HepG2 (cell line): ENCODE data around the gene CHDH. TPM values are rescaled to one million over a fixed set of nuclear protein-coding genes. Genes with fewer than 3 reads are reported as not detected.

ENCODE experiments used
- ATF7 ChIP-seq, 2 experiments: fragments of 450-650 bp in 1 of 2; sonication (generic) in 1 of 2; formaldehyde crosslinking in 1 of 2; IDR thresholded peaks; 2 replicates each; pipeline versions ENCODE4 v1.4.0 to v1.6.1; 2016 to 2020; ENCODE audit warnings: antibody characterized with exemption in 1 of 2, mild to moderate bottlenecking in 1 of 2, missing genetic modification reagents in 1 of 2
- CBX5 ChIP-seq: sonication (generic); formaldehyde crosslinking; IDR thresholded peaks from 2 replicates; pipeline ENCODE4 v1.4.0; 2020; ENCODE audit warnings: missing genetic modification reagents, borderline replicate concordance
- HIVEP1 ChIP-seq: sonication (generic); formaldehyde crosslinking; IDR thresholded peaks from 2 replicates; pipeline ENCODE4 v1.4.0; 2020; ENCODE audit warnings: mild to moderate bottlenecking, missing genetic modification reagents
- KDM6A ChIP-seq: IDR thresholded peaks from 2 replicates; pipeline ENCODE4 v1.6.1; 2016; ENCODE audit warnings: low read depth
- RAD51 ChIP-seq: fragments of 450-650 bp; IDR thresholded peaks from 2 replicates; pipeline ENCODE4 v1.6.1; 2016; ENCODE audit warnings: borderline replicate concordance
- TBX3 ChIP-seq: fragments of 450-650 bp; IDR thresholded peaks from 2 replicates; pipeline ENCODE4 v1.6.1; 2017; ENCODE audit warnings: antibody characterized with exemption, mild to moderate bottlenecking, inconsistent platforms, borderline replicate concordance
- ZFP90 ChIP-seq: sonication (generic); formaldehyde crosslinking; IDR thresholded peaks from 2 replicates; pipeline ENCODE4 v1.8.0; 2022; ENCODE audit warnings: missing genetic modification reagents, mild to moderate bottlenecking, inconsistent platforms, borderline replicate concordance
- ZNF598 ChIP-seq: sonication (generic); formaldehyde crosslinking; IDR thresholded peaks from 2 replicates; pipeline ENCODE4 v1.5.1; 2020; ENCODE audit warnings: mild to moderate bottlenecking, missing genetic modification reagents, borderline replicate concordance
- ZSCAN29 ChIP-seq: sonication (generic); formaldehyde crosslinking; conservative IDR thresholded peaks from 2 replicates; pipeline ENCODE4 v1.4.0; 2020; ENCODE audit warnings: mild to moderate bottlenecking, missing genetic modification reagents
- polyA plus RNA-seq, 8 experiments: library from polyadenylated mRNA; depleted of rRNA in 3 of 8; stranded (reverse) in 7 of 8; unstranded in 1 of 8; fragments of >200 nt; fragmentation: Illumina TruSeq in 4 of 8; extraction: Trizol in 4 of 8; gene quantifications; 2 replicates each; pipeline versions ENCODE4 v1.2.1 to v1.2.3, GENCODE V29; 2011 to 2016; ENCODE audit warnings: low read depth in 4 of 8, missing spikeins in 1 of 8, mixed read lengths in 1 of 8; ENCODE audit not compliant: insufficient read depth in 1 of 8
- total RNA-seq, 5 experiments: library from RNA; depleted of rRNA; stranded (reverse); fragments of >200 nt; fragmentation: Illumina TruSeq; extraction: Trizol; gene quantifications; 2 replicates each; pipeline ENCODE4 v1.2.3, GENCODE V29; 2016; ENCODE audit warnings: low read depth in 1 of 5
- TF ChIP-seq, protein P1 (sequence below): sonication (generic); formaldehyde crosslinking; IDR thresholded peaks from 2 replicates; pipeline ENCODE4 v1.4.0; 2020; ENCODE audit warnings: missing genetic modification reagents
- TF ChIP-seq, protein P2 (sequence below): fragments of 450-650 bp; IDR thresholded peaks from 2 replicates; pipeline ENCODE4 v1.6.1; 2016
- TF ChIP-seq, protein P3 (sequence below): sonication (generic); formaldehyde crosslinking; IDR thresholded peaks from 2 replicates; pipeline ENCODE4 v1.8.0; 2022; ENCODE audit warnings: mild to moderate bottlenecking, missing genetic modification reagents
- TF ChIP-seq, protein P4 (sequence below): sonication (generic); formaldehyde crosslinking; IDR thresholded peaks from 2 replicates; pipeline ENCODE4 v1.4.0; 2020; ENCODE audit warnings: missing genetic modification reagents

CHDH gene
- total and polyA plus RNA-seq, 2 of the 13 experiments (the other 11 are each of a cell fraction or from before 2014, with no cell fraction given) = 28.1 to 48.9 TPM

DNA sequence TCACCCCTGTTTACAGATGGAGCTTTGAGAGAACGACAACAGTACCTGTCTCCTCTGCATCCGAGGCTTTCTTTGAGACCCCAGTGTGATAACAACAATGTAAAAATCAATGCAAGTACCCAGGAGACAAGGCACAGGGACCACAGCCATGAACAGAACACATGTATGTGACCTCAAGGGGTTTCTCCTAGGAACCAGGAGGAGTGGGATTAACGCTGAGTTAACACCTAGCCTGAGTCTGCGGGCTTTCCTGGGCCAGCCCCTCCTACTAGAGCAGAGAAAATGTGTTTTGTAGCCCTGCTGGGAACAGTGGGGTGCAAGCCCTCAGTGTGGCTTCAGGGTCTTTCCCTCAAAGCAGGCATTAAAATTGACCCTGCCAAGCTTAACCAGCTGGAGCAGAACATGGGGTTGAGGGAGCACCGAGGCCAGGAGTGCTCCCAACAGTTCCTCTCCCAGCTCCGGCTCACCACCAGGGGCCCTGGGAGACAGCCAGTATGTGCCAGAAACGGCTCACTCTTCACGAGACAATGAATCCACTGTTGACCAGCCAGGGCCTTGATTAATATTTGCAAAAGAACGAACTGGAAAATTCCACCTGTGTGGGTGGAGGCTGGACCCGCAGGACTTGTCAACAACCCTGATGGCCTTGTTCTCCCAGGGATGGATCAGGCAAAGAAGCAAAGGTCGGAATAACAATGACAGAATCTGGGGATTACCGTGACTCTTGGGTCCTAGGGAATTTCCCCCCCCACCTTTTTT, 3.6 kb downstream of the CHDH start (continued):
- TF ChIP-seq, protein P1, sequence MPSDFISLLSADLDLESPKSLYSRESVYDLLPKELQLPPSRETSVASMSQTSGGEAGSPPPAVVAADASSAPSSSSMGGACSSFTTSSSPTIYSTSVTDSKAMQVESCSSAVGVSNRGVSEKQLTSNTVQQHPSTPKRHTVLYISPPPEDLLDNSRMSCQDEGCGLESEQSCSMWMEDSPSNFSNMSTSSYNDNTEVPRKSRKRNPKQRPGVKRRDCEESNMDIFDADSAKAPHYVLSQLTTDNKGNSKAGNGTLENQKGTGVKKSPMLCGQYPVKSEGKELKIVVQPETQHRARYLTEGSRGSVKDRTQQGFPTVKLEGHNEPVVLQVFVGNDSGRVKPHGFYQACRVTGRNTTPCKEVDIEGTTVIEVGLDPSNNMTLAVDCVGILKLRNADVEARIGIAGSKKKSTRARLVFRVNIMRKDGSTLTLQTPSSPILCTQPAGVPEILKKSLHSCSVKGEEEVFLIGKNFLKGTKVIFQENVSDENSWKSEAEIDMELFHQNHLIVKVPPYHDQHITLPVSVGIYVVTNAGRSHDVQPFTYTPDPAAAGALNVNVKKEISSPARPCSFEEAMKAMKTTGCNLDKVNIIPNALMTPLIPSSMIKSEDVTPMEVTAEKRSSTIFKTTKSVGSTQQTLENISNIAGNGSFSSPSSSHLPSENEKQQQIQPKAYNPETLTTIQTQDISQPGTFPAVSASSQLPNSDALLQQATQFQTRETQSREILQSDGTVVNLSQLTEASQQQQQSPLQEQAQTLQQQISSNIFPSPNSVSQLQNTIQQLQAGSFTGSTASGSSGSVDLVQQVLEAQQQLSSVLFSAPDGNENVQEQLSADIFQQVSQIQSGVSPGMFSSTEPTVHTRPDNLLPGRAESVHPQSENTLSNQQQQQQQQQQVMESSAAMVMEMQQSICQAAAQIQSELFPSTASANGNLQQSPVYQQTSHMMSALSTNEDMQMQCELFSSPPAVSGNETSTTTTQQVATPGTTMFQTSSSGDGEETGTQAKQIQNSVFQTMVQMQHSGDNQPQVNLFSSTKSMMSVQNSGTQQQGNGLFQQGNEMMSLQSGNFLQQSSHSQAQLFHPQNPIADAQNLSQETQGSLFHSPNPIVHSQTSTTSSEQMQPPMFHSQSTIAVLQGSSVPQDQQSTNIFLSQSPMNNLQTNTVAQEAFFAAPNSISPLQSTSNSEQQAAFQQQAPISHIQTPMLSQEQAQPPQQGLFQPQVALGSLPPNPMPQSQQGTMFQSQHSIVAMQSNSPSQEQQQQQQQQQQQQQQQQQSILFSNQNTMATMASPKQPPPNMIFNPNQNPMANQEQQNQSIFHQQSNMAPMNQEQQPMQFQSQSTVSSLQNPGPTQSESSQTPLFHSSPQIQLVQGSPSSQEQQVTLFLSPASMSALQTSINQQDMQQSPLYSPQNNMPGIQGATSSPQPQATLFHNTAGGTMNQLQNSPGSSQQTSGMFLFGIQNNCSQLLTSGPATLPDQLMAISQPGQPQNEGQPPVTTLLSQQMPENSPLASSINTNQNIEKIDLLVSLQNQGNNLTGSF (CRISPR knock-in tag) = peak; percentile 94; the same call in 1 of the 2 replicates
- TF ChIP-seq KDM6A (CRISPR knock-in tag) (peak; percentile 76), CBX5 (CRISPR knock-in tag) (0 out of 2 replicates have a peak, but pooled peaks have one; percentile 30), TBX3 (no peak), ZSCAN29 (CRISPR knock-in tag) (no peak), ZNF598 (CRISPR knock-in tag) (peak; percentile 67; the same call in 1 of the 2 replicates), RAD51 (no peak), HIVEP1 (CRISPR knock-in tag) (peak; percentile 77), ZFP90 (CRISPR knock-in tag) (peak; percentile 77; the same call in 1 of the 2 replicates), ATF7 (IDR thresholded peaks at IDR 0.05) (peak; percentile 37; the same call in 1 of the 2 replicates), ATF7 (CRISPR knock-in tag; IDR thresholded peaks at IDR 0.05) (no peak; the same call in 1 of the 2 replicates)
- TF ChIP-seq, protein P2, sequence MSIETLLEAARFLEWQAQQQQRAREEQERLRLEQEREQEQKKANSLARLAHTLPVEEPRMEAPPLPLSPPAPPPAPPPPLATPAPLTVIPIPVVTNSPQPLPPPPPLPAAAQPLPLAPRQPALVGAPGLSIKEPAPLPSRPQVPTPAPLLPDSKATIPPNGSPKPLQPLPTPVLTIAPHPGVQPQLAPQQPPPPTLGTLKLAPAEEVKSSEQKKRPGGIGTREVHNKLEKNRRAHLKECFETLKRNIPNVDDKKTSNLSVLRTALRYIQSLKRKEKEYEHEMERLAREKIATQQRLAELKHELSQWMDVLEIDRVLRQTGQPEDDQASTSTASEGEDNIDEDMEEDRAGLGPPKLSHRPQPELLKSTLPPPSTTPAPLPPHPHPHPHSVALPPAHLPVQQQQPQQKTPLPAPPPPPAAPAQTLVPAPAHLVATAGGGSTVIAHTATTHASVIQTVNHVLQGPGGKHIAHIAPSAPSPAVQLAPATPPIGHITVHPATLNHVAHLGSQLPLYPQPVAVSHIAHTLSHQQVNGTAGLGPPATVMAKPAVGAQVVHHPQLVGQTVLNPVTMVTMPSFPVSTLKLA = peak; percentile 43
- TF ChIP-seq, protein P3, sequence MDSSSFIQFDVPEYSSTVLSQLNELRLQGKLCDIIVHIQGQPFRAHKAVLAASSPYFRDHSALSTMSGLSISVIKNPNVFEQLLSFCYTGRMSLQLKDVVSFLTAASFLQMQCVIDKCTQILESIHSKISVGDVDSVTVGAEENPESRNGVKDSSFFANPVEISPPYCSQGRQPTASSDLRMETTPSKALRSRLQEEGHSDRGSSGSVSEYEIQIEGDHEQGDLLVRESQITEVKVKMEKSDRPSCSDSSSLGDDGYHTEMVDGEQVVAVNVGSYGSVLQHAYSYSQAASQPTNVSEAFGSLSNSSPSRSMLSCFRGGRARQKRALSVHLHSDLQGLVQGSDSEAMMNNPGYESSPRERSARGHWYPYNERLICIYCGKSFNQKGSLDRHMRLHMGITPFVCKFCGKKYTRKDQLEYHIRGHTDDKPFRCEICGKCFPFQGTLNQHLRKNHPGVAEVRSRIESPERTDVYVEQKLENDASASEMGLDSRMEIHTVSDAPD (CRISPR knock-in tag) = peak; percentile 78
- TF ChIP-seq, protein P4, sequence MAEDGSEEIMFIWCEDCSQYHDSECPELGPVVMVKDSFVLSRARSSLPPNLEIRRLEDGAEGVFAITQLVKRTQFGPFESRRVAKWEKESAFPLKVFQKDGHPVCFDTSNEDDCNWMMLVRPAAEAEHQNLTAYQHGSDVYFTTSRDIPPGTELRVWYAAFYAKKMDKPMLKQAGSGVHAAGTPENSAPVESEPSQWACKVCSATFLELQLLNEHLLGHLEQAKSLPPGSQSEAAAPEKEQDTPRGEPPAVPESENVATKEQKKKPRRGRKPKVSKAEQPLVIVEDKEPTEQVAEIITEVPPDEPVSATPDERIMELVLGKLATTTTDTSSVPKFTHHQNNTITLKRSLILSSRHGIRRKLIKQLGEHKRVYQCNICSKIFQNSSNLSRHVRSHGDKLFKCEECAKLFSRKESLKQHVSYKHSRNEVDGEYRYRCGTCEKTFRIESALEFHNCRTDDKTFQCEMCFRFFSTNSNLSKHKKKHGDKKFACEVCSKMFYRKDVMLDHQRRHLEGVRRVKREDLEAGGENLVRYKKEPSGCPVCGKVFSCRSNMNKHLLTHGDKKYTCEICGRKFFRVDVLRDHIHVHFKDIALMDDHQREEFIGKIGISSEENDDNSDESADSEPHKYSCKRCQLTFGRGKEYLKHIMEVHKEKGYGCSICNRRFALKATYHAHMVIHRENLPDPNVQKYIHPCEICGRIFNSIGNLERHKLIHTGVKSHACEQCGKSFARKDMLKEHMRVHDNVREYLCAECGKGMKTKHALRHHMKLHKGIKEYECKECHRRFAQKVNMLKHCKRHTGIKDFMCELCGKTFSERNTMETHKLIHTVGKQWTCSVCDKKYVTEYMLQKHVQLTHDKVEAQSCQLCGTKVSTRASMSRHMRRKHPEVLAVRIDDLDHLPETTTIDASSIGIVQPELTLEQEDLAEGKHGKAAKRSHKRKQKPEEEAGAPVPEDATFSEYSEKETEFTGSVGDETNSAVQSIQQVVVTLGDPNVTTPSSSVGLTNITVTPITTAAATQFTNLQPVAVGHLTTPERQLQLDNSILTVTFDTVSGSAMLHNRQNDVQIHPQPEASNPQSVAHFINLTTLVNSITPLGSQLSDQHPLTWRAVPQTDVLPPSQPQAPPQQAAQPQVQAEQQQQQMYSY = peak; percentile 66; the same call in 1 of the 2 replicates
